Hematopoietic multipotent progenitor cell treated with erythropoietin and hydrocortisone succinate and interleukin-3 and kit ligand, for 15 days (in vitro differentiated cells): ENCODE measurements around the gene DCHS1.

ENCODE experiments used
- DNase-seq: peaks from one replicate; pipeline ENCODE4 v3.0.0-alpha.2; 2015; ENCODE audit warnings: low spot score

Gene DCHS1

DNA sequence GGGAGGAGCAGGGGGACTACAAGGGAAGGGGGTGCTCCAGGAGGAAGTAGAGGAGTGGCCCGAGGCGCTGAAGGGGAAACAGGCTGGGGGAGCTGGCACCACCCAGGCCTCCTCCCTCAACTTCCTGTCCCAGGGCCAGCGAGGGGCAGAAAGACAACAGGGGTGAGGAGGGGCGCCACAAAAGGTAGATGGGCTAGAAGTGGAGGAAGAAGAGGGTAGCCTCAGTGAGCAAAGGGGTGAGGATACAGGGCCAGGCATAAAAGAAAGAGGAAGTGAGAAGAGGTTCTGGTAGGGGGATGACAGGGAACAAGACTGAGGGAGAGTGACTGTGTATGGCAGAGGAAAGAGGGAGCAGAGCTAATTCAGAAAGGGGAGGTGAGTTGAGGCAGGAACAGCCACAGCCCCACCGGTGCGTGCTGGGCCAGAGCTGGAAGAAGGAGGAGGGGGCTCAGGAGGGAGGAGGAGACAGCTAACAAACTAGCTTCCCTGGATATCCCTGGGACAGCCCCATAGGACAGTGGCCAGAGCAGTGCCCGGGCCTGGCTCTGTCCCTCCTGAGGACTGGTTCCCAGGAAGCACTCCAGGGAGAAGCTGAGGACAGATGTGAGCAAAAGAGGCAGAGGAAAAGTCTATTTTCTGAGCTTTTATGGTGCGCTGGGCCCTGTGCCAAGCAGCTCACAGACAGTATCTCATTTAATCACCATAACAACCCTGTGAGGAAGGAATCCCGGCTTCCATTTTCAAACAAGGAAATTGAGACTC lies 8.5 kb downstream of the DCHS1 start:
- no peak for DNase-seq

DNA sequence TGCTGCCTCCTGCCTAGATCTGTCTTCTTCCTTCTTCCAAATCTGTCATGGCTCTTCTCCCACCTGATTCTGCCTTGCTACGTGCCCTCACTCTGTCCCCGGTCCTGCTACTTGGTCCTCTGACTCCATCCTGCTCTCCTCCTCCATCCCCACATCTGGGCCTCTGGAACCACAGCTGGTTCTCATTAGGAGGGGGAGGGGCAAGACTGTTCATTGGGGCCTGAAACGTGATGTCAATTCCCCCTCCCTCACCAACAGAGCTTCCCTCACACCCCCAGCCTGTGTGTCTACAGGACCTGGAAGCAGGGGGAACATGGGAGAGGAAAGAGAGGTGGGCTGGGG lies 9.1 kb downstream of the DCHS1 start:
- no peak for DNase-seq

DNA sequence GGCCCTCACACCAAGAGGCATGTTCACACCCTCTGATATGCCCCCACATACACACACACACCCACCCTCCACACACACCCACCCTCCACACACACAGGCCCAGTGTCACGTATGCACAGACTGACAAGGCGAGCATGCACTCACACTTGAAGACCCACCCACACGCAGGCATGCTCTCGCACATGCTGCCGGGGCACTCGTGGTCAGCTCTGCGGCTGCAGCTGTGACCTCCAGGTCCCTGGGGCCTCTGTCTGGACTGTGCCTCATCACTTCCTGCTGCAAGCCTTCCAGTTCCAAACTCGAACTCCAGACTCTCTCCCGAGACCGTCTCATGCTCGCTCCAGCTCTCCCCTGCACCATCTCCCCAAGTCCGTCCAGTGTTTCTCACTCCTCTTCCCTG lies 9.5 kb downstream of the DCHS1 start:
- no peak for DNase-seq

DNA sequence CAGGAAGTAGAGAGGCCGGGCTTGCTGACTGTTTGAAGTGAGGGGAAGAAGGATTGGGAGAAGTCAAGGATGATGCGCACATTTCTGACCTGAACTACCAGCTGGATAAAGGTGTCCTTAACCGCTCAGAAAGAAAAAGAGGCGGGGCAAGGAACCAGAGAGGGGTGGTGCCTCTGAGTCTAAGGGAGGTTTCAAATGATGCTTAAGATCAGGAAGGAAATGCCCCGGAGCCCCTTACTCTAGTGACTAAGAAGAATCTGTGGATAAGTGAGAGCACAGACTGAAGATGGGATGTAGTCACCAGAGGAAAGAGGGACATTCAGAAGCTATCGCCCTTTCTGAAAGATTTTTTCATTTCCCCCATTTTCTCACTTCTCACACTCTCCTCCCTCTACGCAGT lies 12.7 kb downstream of the DCHS1 start:
- DNase-seq: no peak

DNA sequence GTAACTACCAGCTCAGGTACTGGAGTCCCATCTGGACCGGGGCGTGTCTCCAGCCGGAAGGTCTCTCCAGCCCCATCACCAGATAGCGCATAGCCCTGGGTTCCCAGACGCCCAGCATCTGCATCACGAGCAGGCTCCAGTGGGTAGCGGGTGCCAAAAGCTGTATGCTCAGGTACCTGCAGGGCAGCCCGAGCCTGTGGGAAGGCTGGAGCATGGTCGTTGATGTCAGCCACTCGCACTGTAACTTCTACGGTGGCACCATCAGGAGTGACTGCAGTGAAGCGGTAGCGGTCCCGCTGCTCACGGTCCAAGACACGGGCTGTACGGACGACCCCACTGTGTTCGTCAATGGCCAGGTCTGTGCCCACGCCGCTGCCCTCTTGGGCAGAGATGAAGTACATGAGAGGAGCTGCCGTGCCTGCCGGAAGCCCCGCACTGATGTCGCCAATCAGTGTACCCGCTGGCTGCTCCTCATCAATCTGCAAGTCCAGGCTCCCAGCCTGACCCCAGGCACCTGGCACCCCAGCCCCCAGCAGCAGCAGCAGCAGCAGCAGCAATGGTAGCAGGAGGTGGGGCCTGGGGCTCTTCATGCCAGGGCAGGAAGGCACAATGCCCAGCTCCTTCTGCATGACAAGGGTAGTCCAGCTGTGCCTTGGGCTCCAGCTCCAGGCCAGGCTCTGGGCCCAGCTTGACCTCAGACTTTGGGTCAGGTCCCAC lies 14.5 kb downstream of the DCHS1 start:
- DNase-seq: no peak

DNA sequence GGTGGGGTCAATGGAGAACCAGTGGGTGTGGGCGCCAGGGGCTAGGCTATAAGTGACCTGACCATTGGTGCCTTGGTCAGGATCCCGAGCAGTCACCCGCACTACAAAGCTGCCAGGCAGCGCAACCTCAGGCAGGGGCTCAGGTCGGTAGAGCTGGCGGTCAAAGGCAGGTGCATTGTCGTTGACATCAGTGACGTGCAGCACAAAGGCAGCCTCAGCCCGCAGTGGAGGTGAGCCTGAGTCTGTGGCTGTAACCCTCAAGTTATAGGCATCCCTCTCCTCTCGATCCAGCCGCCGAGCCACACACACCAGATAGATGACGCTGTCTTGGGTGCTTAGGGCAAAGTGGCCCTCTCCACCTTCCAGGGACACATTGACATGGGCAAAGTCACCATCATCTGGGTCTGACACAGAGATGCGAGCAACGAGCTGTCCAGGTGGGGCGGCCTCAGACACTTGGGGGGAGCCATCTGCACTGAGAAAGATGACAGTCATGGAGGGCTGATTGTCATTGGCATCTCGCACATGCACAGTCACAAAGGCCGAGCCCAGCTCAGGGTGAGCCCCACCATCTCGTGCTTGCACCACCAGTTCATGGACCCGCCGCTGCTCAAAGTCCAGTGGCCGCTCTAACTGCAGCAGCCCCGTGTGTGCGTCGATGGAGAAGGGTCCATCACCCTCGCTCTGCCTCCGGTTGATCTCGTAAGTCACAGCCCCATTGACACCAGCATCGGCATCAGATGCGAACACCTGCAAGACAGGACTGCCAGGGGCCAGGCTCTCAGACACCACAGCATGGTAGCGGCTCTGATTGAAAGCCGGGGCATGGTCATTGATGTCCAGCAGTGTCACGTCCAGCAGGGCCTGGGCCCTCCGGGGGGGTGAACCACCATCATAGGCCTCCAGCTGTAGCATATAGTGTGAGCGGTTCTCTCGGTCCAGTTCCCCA lies 15.3 kb downstream of the DCHS1 start:
- no peak for DNase-seq

DNA sequence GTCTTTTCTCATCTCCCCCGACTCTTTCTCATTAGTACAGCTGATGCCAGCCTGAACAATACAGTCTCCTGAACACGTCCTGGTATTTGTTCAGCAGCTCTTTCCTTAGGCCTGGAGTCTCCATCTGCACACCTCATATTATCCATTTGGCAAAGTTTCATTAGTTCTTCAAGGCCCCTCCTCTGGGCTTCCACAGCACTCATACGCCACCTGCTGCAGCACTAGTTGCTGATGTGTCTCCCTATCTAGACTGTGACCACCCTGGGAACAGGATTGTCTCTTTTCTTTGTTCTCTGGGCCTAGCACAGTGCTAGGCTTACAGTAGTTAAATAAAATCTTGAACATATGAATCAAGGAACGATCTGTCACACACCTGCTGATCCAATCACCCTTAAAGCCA lies 17.2 kb downstream of the DCHS1 start:
- peak; percentile 36 for DNase-seq

DNA sequence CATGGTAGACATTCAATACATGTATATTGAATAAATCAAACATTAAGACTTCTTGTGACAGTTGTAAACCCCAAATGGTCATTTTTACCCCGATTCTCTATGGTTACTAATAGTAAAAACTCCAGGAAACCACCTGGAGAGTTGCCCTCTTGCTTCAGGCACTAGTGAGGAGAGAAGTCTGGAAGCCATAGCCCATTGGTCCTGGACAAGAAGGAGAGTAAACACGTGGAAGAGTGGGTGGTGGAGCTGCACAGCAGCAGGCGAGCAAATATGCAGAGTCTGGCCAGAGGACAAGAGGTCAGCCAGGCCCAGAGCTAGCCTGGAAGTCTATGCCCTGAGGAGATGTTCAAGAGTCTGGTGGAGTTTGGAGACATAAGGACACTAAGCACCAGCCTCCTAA lies 17.7 kb downstream of the DCHS1 start:
- DNase-seq: no peak

DNA sequence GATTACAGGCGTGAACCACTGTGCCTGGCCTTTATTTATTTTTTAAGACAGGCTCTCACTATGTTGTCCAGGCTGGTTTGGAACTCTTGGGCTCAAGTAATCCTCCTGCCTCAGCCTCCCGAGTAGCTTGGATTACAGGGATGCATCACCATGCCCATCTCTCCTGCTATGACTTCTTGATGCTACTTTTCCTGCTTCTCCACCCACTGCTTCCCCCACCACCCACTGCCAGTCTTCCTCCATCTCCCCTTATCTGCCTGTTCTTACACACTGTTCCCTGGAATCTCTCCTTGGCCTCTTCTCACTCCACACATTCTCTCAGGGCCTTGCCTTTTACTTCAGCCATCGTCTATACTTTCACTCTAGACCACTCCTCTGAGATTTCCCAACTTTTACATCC lies 19.1 kb downstream of the DCHS1 start:
- no peak for DNase-seq

DNA sequence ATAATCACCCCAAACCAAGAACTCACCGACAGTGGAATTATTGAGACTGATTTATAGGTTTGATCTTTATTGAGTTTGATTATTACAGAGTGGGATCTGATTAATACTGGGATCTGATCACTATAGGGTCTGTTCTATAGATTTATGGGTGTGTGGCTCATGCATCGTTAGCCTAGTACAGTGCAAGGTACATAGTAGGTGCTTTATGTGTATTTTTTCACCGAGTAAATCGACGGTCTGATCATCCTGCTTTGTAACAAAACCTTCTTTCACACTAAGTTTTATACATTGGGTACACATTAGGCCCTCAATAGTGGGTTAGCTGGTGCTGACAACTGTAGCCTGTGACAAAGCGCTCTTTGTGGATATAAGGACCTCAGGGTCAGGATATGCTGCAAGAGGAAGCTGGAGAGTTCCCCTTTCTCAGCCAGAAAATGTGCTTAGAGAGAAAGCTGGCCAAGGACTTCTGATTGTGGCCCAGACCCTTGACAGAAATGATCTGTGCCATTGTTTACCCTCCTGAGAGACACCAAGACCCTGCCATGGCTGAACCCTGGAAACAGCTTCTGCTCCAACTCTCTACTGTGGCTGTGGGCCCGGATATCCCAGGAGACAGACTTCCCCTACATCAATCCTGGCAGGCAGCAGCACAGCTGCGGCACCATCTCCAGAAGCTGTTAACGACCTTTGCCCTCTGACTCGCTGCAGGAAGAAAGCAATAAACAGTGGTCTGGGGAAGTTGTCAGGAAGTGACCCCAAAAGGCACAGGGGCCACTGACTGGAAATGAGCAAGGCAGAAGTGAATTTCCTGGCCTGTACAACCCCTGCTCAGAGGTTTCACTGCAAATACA lies 20.3 kb downstream of the DCHS1 start:
- no peak for DNase-seq

DNA sequence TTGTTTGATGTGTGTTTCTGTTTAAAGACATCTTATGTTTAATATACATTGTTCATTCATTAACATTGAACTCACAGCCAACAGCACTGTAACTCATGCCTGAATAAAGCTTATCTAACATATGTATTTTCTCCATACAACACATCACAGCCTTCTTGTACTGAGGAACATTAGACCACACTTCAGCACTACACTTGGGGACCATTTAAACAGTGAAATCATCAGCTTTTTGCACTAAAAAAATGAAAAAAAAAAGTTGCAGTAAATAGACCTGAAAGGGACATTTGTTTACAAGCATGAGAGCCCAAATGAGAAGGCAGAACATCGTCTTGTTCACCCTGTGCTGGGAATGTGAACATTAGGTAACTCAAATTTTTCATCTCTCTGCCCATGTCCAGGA lies 21.1 kb downstream of the DCHS1 start:
- no peak for DNase-seq

DNA sequence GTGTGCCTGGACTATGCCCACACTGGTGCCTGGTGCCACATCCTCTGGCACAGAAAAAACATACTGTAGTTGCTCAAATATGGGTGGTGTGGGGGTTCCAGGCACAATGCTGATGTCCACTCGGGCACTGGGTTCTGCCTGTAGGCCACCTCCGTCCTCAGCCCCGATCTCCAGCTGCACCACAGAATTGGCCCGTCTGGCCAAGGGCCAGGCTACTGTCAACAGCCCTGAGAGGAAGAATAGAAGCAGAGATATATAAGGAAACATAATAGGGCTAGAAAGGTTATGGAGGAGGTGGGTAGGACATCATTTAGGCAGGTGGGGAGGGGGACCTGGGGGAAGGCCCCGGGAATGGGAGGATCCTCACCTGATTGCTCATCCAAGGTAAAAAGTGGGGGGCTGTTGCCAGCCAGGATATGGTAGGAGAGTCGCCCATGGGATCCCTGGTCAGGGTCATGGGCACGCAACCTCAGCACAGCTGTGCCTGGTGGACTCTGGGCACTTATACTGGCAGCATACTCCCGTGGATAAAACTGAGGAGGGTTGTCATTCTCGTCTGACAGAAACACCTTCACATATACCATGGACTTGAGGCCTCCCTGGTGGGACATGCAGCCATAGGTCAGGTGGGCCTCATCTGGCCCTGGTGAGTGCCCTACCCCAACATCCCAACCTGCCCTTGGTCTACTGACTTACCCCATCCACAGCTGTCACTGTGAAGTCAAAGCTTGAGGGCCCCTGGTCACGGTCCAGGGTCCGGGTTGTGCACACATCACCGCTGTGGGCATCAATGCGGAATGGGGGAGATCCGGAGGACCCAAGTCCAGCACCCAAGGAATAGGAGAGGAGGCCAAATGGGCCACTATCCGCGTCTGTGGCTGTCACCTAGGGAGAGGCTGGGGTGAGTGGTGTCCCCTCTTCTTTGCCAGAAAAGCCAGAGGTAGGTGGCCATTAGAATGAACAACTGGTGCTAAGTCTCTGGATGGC lies 21.9 kb downstream of the DCHS1 start:
- DNase-seq: no peak

DNA sequence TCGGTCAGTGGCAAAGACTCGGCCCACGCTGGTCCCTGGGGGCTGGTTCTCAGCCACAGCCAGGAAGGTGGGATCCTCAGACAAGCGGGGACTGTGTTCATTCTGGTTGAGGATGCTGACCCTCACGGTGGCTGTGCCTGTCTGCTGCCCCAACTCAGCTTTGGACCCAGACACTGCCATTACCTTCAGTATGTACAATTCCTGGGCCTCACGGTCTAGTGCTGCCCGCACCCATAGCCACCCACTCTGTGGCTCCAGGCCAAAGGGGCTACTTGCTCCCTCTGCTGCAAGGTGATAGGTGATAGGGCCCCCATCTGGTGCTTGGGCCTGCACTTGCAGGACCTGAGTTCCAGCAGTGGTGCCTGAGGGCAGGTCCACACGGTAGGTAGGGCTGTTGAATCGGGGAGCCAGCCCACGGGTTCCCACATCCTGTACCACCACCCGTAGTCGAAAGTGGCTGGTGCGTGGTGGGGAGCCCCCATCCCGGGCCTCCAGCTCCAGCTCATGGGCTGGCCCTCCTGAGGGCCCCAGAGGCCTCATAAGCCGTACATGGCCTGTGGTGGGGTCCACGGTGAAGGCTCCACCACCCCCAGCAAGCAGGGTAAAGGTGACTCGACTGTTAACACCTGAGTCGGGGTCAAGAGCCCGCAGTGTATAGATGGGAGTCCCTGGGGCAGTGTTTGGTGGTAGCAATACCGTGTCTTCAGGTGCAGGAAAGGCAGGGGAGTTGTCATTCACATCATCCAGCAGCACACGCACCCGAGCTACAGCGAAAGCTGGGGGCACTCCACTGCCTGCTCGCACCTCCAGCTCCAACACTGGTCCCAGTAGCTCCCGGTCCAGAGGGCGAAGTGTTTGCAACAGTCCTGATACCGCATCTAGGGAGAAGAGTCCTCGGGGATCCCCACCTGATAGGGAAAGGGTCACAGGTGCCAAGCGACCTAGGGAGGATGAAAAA lies 23.2 kb downstream of the DCHS1 start:
- no peak for DNase-seq

DNA sequence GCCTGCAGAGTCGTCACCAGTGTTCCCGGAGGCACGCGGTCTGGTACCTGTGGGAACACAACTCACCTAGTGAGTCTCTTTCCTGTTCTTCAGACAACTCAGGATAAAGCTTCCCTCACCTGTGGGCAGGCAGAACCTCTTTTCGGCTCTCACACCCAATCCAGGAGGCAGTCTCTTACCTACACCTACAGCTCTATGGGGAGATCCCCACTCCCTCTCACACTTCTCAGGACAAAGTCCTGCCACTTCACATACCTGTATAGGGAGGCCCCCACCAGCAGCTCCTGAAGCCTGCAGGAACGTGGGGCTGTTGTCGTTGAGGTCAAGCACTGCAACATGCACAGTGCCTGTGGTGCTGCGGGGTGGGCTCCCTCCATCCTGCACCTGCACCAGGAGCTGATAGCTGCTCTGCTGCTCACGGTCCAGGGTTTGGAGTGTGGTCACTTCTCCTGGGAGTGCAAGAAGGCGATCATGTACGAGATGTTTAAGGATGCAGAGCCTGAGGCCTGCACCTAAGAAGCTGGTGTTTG lies 24.2 kb downstream of the DCHS1 start:
- no peak for DNase-seq

DNA sequence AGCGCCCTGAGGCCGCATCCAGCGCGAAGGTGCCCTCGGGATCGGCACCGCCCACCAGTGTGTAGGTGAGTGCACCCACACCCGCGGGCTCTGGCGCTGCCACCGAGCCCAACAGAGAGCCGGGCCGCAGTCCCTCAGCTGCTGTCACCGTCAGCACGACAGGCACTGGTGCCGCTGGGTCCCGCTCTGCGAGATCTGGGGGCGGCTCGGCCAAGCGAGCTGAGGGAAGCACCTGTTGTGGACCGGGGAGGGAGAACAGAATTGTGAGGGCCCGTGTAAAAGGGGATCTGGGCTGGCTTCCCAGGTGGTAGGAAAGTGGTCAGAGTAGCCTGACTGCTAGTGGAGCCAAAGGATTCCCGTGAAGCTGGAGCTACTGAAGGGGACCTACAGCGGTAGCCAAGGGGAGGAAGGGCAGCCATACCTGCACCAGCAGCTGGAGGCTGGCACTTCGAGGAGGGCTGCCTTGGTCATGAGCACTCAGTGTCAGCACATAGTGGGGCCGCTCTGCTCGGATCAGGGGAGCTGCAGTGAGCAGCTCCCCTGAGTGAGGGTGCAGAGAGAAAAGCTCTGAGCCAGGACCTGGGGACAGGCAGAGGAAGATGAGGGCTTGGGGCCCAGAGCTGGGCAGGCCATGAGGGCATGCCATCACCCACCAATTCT lies 24.8 kb downstream of the DCHS1 start:
- no peak for DNase-seq

DNA sequence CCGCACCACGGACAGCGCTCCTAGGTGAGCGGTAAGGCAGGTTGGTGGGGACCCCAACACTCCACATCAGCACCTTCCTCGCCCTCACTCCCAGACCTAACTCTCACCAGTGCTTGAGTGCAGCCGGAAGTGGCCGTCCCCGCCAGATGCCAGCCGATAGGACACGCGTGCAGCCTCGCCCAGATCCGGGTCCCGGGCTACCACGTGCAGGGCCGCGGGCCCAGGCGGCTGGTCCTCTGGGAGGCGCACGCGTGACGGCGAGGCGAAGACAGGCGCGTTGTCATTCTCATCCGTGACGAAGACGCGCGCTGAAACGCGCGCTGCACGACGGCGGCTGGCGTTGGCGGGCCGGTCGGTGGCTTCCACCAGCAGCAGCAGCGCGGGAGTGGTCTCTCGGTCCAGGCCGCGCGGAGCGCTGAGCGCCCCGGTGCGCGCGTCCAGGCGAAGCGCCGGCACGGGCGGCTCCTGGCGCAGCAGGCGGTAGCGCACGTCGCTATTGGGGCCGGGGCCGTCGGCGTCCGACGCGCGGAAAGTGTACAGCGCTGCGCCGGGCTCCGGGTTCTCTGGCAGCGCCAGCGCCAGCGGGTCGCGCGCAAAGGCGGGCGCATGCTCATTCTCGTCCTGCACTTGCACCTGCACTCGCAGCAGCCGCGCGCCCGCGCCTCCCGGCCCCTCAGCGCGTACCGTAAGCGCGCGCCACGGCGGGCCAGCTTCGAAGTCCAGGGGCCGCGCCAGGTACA lies 25.5 kb downstream of the DCHS1 start:
- no peak for DNase-seq

DNA sequence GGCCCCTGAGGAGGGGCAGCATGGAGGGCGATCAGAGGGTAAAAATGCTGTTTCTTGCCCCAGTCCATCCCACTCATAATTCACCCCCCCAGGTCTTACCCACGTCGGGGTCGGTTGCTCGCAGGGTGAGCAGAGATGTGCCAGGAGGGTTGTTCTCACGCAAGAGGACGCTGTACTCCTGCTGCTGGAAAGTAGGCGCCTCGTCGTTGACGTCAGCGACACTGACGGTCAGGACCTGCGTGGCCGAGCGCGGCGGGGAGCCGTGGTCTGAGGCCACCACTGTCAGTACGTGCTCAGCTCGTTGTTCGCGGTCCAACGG lies 26.1 kb downstream of the DCHS1 start:
- no peak for DNase-seq

DNA sequence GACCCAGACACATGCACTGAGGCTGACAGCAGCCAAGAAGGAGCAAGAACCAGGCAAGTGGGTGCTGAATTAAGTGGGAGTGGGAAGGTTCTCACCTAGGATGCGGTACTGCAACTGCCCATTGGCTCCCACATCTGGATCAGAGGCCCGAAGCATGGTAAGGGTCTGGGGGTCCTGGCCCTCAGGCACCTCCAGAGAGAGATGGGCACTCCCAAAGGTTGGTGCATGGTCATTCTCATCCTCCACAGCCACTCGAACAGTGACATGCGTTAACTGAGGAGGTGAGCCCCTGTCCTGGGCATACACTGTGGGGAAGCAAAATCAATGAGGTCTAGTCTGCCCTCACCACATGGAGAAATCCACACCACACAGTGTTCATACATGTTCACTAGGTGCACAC lies 27.1 kb downstream of the DCHS1 start:
- DNase-seq: no peak
